WERI-Rb-1 (cell line): ENCODE results near the gene LLCFC1.
A peak's percentile ranks its signal among the peaks of the same experiment; 100 is the strongest.

Experiments
- DNase-seq: peaks from one replicate; pipeline ENCODE4 v3.0.0-alpha.2; 2020
- H3K27ac ChIP-seq: fragments of 250-450 bp; sonication (Bioruptor Pico); 2 replicates; pipeline ENCODE4 v1.5.1; 2020; ENCODE audit warnings: mild to moderate bottlenecking, moderate library complexity
- H3K27me3 ChIP-seq: fragments of 250-450 bp; sonication (Bioruptor Pico); 2 replicates; pipeline ENCODE4 v1.5.1; 2021; ENCODE audit warnings: mild to moderate bottlenecking, low read depth, moderate library complexity; ENCODE audit not compliant: insufficient read depth, severe bottlenecking
- H3K36me3 ChIP-seq: fragments of 250-450 bp; sonication (Bioruptor Pico); 2 replicates; pipeline ENCODE4 v1.5.1; 2020; ENCODE audit warnings: mild to moderate bottlenecking, moderate library complexity
- H3K4me3 ChIP-seq: 2 replicates; pipeline ENCODE4 v1.5.1; 2011; ENCODE audit warnings: low read depth, mild to moderate bottlenecking, control low read depth, low read length
- H3K9me3 ChIP-seq: fragments of 250-450 bp; sonication (Bioruptor Pico); 2 replicates; pipeline ENCODE4 v1.5.1; 2021; ENCODE audit warnings: mild to moderate bottlenecking, moderate library complexity; ENCODE audit not compliant: severe bottlenecking
- TF ChIP-seq, protein P1 (sequence below): IDR thresholded peaks from 2 replicates; pipeline ENCODE4 v1.5.1; 2011; ENCODE audit warnings: low read depth, mild to moderate bottlenecking, control low read depth, inconsistent platforms, low read length

The LLCFC1 gene

DNA sequence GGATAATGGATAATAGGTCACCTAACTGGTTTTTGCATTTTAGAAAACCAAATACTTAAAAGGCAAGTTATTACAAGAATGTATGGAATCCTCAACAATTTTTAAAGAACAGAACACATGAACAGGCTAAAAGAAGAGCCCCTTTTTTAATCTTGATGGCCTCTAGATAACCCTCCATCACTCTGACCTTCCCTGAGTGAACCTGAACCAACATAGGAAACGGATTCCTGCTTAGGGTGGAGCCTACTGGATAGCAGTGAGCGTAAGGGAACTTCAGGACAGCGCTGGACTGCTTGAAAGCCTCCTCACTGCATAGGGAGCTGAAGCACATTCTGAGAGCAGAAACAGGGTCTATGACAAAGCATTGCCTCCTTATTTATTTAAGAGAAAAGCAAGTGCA, 26.2 kb upstream of the LLCFC1 start:
- H3K36me3 ChIP-seq = no peaks in the 10 kb centered on the region
- no peak overlapping the region for H3K27ac ChIP-seq
- no peaks in the 10 kb centered on the region for H3K9me3 ChIP-seq
- no peak overlapping the region for H3K4me3 ChIP-seq
- no peaks in the 10 kb centered on the region for H3K27me3 ChIP-seq
- DNase-seq = no peak
- TF ChIP-seq, protein P1, sequence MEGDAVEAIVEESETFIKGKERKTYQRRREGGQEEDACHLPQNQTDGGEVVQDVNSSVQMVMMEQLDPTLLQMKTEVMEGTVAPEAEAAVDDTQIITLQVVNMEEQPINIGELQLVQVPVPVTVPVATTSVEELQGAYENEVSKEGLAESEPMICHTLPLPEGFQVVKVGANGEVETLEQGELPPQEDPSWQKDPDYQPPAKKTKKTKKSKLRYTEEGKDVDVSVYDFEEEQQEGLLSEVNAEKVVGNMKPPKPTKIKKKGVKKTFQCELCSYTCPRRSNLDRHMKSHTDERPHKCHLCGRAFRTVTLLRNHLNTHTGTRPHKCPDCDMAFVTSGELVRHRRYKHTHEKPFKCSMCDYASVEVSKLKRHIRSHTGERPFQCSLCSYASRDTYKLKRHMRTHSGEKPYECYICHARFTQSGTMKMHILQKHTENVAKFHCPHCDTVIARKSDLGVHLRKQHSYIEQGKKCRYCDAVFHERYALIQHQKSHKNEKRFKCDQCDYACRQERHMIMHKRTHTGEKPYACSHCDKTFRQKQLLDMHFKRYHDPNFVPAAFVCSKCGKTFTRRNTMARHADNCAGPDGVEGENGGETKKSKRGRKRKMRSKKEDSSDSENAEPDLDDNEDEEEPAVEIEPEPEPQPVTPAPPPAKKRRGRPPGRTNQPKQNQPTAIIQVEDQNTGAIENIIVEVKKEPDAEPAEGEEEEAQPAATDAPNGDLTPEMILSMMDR = no peak

DNA sequence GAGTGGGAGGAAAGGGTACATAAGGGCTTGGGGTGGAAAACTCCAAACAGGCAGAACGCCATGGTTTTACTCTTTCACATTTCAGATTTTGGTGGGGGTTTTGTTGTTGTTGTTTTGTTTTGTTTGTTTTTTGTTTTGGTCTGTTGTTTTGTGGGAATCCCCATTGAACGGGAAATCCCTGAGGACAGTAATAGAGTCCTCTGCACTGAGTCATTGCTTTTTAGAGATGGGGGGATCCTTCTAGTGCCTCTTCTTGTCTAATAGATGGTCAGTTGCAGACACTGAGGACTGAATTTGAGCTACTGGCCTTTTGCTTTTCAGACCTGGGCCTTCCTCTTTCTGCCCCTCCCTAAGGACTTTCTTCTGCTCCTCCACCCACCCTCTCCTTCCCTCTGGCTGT, 25.7 kb upstream of the LLCFC1 start:
- Histone ChIP-seq H3K27me3 (no peaks in the 10 kb centered on the region), H3K27ac (no peak overlapping the region), H3K36me3 (no peaks in the 10 kb centered on the region), H3K9me3 (no peaks in the 10 kb centered on the region), H3K4me3 (no peak overlapping the region)
- DNase-seq = no peak
- TF ChIP-seq, protein P1 = no peak

DNA sequence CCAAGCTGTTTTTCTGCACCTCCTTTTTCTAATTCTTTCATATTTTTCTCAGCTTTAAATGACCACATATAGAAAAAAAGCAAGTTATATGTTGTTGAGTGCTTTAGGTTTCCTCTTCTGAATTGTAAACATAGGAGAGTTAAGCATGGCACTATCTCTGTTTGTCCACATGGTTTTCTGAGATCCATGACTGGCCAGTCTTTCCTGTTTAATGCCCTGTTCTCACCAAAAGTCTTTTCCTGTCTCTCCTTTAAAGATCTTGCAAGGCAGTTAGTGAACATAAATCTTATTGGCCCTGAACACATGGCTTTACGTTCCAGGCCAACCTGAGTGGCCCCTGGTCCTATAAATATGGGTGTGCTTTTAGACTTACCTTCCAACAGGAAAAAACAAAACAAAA, 25.2 kb upstream of the LLCFC1 start:
- Histone ChIP-seq H3K27me3 (no peaks in the 10 kb centered on the region), H3K36me3 (no peaks in the 10 kb centered on the region), H3K9me3 (no peaks in the 10 kb centered on the region), H3K4me3 (no peak overlapping the region), H3K27ac (no peak overlapping the region)
- TF ChIP-seq, protein P1 = no peak
- no peak for DNase-seq

DNA sequence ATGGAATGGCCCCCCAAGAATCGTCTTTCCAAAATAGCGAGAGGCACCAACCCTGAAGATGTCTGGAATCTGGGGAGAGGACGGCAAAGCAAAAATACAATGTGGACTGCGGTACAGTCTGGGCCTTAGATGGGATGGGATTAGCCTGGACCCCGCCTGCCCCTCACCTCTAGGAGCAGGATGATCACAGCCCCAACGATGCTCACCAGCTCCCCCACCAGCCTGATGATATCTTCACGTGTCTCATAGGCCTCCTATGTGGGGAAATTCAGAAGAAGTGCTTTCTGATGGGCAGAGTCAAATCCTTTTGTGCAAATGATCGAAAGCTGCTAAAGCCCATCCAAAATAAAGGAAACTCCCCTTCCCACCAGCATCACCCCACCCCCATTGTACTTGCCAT, 24.0 kb upstream of the LLCFC1 start:
- Histone ChIP-seq H3K36me3 (no peaks in the 10 kb centered on the region), H3K9me3 (no peaks in the 10 kb centered on the region), H3K27ac (no peak overlapping the region), H3K4me3 (no peak overlapping the region), H3K27me3 (no peaks in the 10 kb centered on the region)
- no peak for DNase-seq
- TF ChIP-seq, protein P1 = 0 out of 2 replicates have a peak, but pooled peaks have one; percentile 6

DNA sequence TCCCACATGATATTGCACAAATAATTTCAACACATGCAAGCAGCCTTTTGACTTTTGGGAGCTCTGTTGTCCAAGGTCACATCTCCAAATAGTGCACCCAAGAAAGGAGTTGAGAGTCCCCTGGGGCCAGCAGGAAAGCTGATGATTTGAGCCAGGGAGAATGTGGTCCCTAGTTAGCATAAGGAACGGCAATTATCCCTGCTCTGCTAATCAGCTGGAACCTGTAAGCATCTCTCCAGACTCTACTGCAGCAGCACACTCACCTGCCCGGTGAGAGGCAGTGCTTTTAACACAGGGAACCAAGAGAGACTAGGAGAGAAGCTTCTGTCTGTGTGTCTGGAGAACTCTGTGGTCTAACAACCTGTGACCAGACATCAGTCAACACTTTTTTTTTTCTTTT, 22.8 kb upstream of the LLCFC1 start:
- Histone ChIP-seq H3K9me3 (no peaks in the 10 kb centered on the region), H3K4me3 (no peak overlapping the region), H3K27ac (no peak overlapping the region), H3K36me3 (no peaks in the 10 kb centered on the region), H3K27me3 (no peaks in the 10 kb centered on the region)
- TF ChIP-seq, protein P1 = no peak
- DNase-seq = no peak

DNA sequence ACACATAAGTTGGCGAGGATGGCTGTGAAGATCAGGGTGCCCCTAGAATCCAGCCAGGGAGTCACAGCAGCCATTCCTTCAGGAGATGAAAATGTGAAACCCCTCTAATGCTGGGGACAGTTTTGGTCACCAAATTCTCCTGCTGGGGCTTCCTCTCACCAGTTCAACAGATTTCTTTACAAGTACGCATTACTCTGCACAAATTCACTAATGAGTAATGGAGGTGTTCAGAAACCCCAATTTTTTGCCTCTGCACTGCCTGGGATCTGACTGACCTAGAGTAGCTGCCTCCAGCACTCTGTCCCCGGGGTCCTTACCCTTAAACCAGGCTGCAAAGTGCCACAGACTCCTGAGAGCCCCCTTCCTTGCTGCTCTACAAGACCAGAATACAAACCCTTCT, 21.8 kb upstream of the LLCFC1 start:
- Histone ChIP-seq H3K27me3 (no peaks in the 10 kb centered on the region), H3K27ac (no peak overlapping the region), H3K36me3 (no peaks in the 10 kb centered on the region), H3K9me3 (no peaks in the 10 kb centered on the region), H3K4me3 (no peak overlapping the region)
- TF ChIP-seq, protein P1 = no peak
- DNase-seq = no peak
